ENCODE measurements around the gene ABCC10.
"Not testable (repeated sequence)": the region's sequence is repeated elsewhere in the genome, so short reads cannot be mapped to it uniquely, and the experiment has no call there.

DNA sequence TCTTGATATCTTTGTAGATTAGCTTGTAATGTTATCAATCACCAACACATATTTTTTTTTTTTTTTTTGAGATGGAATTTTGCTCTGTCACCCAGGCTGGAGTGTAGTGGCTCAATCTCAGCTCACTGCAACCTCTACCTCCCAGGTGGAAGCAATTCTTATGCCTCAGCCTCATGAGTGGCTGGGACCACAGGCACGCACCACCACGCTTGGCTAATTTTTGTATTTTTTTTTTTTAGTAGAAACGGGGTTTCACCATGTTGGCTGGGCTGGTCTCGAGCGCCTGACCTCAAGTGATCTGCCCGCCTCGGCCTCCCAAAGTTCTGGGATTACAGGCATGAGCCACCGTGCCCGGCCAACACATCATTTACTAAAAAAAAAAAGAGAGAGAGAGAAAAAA lies 46.5 kb upstream of the ABCC10 start:
- TF ChIP-seq, protein P1, sequence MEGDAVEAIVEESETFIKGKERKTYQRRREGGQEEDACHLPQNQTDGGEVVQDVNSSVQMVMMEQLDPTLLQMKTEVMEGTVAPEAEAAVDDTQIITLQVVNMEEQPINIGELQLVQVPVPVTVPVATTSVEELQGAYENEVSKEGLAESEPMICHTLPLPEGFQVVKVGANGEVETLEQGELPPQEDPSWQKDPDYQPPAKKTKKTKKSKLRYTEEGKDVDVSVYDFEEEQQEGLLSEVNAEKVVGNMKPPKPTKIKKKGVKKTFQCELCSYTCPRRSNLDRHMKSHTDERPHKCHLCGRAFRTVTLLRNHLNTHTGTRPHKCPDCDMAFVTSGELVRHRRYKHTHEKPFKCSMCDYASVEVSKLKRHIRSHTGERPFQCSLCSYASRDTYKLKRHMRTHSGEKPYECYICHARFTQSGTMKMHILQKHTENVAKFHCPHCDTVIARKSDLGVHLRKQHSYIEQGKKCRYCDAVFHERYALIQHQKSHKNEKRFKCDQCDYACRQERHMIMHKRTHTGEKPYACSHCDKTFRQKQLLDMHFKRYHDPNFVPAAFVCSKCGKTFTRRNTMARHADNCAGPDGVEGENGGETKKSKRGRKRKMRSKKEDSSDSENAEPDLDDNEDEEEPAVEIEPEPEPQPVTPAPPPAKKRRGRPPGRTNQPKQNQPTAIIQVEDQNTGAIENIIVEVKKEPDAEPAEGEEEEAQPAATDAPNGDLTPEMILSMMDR (IDR thresholded peaks at IDR 0.05), result not testable (repeated sequence)
- TF ChIP-seq POLR2A (IDR thresholded peaks at IDR 0.05), result not testable (repeated sequence)

Data from heart left ventricle (tissue), 13 donors.